SK-N-SH treated with all-trans-retinoic acid at 6 μM for 48 hours (cell line): ENCODE data around the gene GSTT2B.
"Not testable (repeated sequence)": the region's sequence is repeated elsewhere in the genome, so short reads cannot be mapped to it uniquely, and the experiment has no call there.

Experiments
- ARNTL ChIP-seq: fragments of 450-650 bp; formaldehyde crosslinking; IDR thresholded peaks from 2 replicates; pipeline ENCODE4 v1.5.0; 2020; ENCODE audit warnings: low read depth, mild to moderate bottlenecking, moderate library complexity, borderline replicate concordance
- CSDC2 ChIP-seq: fragments of 250-450 bp; sonication (Bioruptor Pico); IDR thresholded peaks from 2 replicates; pipeline ENCODE4 v1.5.0; 2020; ENCODE audit warnings: mild to moderate bottlenecking, moderate library complexity
- OSR1 ChIP-seq: fragments of 250-450 bp; sonication (Bioruptor Pico); IDR thresholded peaks from 2 replicates; pipeline ENCODE4 v1.8.0; 2022; ENCODE audit warnings: moderate library complexity, mild to moderate bottlenecking, inconsistent platforms
- ZNF8 ChIP-seq: fragments of 450-650 bp; formaldehyde crosslinking; IDR thresholded peaks from 2 replicates; pipeline ENCODE4 v1.5.0; 2020; ENCODE audit warnings: mild to moderate bottlenecking, moderate library complexity
- TF ChIP-seq, protein P1 (sequence below): fragments of 250-450 bp; sonication (Bioruptor Pico); IDR thresholded peaks from 2 replicates; pipeline ENCODE4 v1.5.1; 2020; ENCODE audit warnings: low read depth, mild to moderate bottlenecking, moderate library complexity
- TF ChIP-seq, protein P2 (sequence below): fragments of 250-450 bp; sonication (Bioruptor Pico); IDR thresholded peaks from 2 replicates; pipeline ENCODE4 v1.8.0; 2021; ENCODE audit warnings: low read depth, mild to moderate bottlenecking, moderate library complexity, borderline replicate concordance
- TF ChIP-seq, protein P3 (sequence below): fragments of 250-450 bp; sonication (Bioruptor Pico); IDR thresholded peaks from 2 replicates; pipeline ENCODE4 v1.8.0; 2020; ENCODE audit warnings: mild to moderate bottlenecking, moderate library complexity, borderline replicate concordance
- TF ChIP-seq, protein P4 (sequence below): fragments of 250-450 bp; sonication (Bioruptor Pico); IDR thresholded peaks from 2 replicates; pipeline ENCODE4 v1.5.1; 2021; ENCODE audit warnings: mild to moderate bottlenecking, moderate library complexity

DNA sequence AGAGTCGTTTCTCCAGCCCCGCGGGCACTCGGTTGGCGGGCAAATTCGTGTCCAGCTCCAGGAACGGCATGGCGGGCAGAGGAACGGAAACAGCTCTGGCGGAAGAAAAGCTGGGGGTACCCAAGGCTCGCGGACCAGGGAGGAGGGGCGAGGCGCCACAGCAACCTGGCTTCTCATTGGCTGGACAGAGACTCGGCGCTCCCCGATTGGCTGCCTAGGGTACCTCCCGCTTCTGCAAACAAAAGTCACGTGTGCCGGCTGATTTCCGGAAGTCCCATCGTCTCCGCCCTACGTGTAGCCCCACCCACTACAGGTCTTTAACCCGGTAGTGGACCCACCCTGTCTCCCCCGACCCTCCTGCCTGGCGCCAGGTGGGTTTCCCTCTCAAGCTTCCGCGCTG lies 13.3 kb upstream of the GSTT2B start, which contains the start of gene DDT:
- TF ChIP-seq ZNF8; CSDC2 (CRISPR knock-in tag); ARNTL; OSR1: not testable (repeated sequence)
- TF ChIP-seq, protein P1, sequence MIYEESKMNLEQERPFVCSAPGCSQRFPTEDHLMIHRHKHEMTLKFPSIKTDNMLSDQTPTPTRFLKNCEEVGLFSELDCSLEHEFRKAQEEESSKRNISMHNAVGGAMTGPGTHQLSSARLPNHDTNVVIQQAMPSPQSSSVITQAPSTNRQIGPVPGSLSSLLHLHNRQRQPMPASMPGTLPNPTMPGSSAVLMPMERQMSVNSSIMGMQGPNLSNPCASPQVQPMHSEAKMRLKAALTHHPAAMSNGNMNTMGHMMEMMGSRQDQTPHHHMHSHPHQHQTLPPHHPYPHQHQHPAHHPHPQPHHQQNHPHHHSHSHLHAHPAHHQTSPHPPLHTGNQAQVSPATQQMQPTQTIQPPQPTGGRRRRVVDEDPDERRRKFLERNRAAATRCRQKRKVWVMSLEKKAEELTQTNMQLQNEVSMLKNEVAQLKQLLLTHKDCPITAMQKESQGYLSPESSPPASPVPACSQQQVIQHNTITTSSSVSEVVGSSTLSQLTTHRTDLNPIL (CRISPR knock-in tag), result not testable (repeated sequence)
- TF ChIP-seq, protein P2, sequence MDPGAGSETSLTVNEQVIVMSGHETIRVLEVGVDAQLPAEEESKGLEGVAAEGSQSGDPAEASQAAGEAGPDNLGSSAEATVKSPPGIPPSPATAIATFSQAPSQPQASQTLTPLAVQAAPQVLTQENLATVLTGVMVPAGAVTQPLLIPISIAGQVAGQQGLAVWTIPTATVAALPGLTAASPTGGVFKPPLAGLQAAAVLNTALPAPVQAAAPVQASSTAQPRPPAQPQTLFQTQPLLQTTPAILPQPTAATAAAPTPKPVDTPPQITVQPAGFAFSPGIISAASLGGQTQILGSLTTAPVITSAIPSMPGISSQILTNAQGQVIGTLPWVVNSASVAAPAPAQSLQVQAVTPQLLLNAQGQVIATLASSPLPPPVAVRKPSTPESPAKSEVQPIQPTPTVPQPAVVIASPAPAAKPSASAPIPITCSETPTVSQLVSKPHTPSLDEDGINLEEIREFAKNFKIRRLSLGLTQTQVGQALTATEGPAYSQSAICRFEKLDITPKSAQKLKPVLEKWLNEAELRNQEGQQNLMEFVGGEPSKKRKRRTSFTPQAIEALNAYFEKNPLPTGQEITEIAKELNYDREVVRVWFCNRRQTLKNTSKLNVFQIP (CRISPR knock-in tag), result not testable (repeated sequence)
- TF ChIP-seq, protein P3, sequence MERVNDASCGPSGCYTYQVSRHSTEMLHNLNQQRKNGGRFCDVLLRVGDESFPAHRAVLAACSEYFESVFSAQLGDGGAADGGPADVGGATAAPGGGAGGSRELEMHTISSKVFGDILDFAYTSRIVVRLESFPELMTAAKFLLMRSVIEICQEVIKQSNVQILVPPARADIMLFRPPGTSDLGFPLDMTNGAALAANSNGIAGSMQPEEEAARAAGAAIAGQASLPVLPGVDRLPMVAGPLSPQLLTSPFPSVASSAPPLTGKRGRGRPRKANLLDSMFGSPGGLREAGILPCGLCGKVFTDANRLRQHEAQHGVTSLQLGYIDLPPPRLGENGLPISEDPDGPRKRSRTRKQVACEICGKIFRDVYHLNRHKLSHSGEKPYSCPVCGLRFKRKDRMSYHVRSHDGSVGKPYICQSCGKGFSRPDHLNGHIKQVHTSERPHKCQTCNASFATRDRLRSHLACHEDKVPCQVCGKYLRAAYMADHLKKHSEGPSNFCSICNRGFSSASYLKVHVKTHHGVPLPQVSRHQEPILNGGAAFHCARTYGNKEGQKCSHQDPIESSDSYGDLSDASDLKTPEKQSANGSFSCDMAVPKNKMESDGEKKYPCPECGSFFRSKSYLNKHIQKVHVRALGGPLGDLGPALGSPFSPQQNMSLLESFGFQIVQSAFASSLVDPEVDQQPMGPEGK (CRISPR knock-in tag), result not testable (repeated sequence)
- TF ChIP-seq, protein P4, sequence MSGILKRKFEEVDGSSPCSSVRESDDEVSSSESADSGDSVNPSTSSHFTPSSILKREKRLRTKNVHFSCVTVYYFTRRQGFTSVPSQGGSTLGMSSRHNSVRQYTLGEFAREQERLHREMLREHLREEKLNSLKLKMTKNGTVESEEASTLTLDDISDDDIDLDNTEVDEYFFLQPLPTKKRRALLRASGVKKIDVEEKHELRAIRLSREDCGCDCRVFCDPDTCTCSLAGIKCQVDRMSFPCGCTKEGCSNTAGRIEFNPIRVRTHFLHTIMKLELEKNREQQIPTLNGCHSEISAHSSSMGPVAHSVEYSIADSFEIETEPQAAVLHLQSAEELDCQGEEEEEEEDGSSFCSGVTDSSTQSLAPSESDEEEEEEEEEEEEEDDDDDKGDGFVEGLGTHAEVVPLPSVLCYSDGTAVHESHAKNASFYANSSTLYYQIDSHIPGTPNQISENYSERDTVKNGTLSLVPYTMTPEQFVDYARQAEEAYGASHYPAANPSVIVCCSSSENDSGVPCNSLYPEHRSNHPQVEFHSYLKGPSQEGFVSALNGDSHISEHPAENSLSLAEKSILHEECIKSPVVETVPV (CRISPR knock-in tag), result not testable (repeated sequence)
